Measurements from ENCODE around the gene PJA2.

The PJA2 gene

DNA sequence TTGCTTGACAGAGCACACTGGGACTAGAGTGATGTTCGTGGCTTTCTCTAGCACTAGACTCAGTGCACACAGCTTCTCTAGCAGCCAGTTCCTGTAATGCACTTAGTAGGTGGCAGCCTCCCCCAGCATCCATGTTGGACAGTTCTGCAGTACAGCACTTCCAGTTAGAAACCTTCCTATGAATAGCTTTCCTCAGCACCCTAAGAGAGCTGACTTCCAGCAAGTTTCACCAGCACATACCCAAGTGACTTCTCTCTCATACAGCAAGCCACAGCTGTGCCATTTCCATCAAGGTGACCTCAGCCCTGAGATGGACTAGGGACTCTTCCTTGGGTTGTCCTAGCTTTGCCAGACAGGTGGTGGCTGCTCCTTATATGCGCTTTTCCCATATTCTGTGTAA, 60.4 kb downstream of the PJA2 start:
- DNase-seq, result no peak

- DNase-seq, result no peak
Observed at GRCh38 chr5:109347252-109347888, 62.4 kb downstream of the PJA2 start.

DNA sequence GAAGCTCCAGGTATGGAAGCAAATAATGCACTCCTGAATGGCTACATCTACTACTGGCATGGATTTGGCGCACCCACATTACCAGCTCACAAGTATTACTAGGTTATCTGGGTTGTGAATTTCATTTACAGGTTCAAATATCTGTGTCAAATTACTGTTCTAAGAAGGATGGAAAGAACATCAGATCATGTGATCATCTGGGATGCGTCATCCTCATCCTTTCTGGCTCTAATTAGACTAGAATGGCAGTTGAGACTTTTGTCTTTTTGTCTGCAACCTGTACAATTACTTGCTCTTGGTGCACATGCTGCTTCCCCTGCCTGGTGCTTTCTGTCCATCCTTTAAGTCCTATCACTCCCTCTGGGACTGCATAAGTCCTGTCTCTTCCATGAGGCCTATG, 64.1 kb downstream of the PJA2 start:
- DNase-seq, result no peak

DNA sequence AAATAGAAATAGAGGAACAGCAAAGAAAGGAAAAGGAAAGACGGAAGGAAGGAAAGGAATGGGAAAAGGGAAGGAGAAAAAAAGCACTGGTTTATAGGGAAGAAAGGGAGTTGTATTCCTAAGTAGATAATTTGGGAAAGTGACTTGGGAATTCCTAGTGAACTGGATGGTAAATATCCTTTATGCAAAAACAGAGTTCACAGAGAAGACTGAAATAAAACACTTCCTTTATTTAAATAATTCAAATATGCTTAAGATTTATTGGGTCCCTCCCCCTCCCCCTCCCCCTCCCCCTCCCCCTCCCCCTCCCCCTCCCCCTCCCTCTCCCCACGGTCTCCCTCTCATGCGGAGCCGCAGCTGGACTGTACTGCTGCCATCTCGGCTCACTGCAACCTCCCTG, 69.4 kb downstream of the PJA2 start:
- DNase-seq, result no peak

DNA sequence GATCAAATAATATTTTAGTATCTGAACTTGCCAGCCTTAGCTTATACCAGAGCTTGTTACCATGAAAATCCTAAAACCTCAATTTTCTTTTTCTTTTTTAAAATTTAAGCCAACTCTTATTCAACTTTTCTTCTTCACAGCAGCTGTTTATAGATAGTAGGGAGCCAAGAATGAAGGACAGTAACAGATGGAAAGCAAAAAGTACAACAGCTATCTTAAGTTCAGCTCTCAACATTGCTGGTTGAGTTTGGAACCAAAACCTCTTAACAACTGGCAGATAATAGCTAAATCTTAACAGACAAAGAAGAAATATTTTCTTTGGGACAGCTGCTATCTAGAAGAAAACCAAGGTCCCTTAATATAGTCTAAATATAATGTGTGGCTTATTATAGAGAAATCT, 74.7 kb downstream of the PJA2 start:
- DNase-seq, result no peak

GRCh38 chr5:109334056-109334455, 75.7 kb downstream of the PJA2 start:
- no peak for DNase-seq

- no peak for DNase-seq
Observed at GRCh38 chr5:109329333-109330237, 80.2 kb downstream of the PJA2 start.

GRCh38 chr5:109328626-109329025, 81.1 kb downstream of the PJA2 start:
- DNase-seq, result no peak

GRCh38 chr5:109327570-109327969, 82.2 kb downstream of the PJA2 start:
- DNase-seq, result no peak

DNA sequence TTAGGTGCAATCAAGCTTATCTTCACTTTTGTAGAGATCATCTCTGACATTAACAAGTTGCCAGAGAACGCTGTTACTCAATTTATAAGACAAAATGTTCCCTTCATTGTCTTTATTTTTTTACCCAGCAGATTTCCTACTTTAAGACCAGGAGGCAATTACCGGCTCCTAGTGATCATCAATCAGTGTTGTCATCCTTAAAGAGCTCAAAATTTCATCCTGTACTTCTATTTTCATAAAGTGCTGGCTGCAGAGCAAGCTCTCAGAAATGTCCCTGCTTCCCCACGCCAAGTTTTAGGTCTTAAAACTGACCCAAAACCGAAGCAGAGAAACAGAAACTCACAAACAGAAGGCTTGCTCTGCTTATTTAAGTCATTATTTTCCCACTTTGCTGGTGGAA, 82.9 kb downstream of the PJA2 start:
- no peak for DNase-seq

GRCh38 chr5:109325456-109325855, 84.3 kb downstream of the PJA2 start:
- no peak for DNase-seq

- no peak for DNase-seq
Observed at GRCh38 chr5:109324931-109325330, 84.8 kb downstream of the PJA2 start.

- no peak for DNase-seq
Observed at GRCh38 chr5:109324351-109324750, 85.4 kb downstream of the PJA2 start.

GRCh38 chr5:109322694-109323093, 87.1 kb downstream of the PJA2 start:
- DNase-seq, result no peak

DNA sequence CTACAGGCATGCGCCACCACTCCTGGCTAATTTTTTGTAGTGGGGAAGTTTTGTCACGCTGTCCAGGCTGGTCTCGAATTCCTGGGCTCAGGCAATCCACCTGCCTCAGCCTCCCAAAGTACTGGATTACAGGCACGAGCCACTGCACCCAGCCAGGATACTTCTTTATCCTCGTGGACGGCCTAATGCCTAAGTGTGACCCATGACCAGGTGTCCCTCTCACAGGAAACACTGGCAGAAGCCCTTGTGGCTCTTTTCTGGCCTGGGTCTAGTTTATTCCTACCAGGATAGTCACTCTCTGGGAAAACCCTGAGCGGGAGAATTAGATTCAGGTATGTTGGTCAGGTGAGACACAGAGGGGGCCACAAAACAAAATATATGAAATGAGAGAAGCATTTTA, 90.4 kb downstream of the PJA2 start:
- no peak for DNase-seq

- DNase-seq, result no peak
Observed at GRCh38 chr5:109318455-109319108, 91.2 kb downstream of the PJA2 start.

GRCh38 chr5:109316634-109317033, 93.1 kb downstream of the PJA2 start:
- no peak for DNase-seq

GRCh38 chr5:109315245-109315644, 94.5 kb downstream of the PJA2 start:
- DNase-seq, result no peak

- DNase-seq, result no peak
Observed at GRCh38 chr5:109313127-109313526, 96.6 kb downstream of the PJA2 start.

DNA sequence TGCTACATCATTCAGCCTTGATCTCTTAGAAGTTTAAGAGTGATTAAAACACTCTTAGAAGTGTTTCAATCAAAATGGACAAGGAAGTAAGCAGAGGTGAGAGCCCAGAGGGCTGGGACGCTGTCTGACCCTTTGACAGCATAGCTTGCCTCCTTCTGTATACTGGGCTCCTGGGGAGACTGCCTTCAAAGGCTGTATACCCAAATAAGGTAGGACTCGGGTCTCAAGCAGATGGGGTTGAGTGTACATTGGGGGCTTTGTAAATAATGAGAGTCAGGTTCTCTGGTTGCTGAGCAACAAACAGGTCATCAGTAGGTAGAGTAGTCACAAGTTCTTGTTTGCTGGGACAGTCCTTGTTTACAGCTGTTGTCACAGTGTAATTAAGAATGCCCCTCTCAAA, 97.1 kb downstream of the PJA2 start:
- no peak for DNase-seq

DNA sequence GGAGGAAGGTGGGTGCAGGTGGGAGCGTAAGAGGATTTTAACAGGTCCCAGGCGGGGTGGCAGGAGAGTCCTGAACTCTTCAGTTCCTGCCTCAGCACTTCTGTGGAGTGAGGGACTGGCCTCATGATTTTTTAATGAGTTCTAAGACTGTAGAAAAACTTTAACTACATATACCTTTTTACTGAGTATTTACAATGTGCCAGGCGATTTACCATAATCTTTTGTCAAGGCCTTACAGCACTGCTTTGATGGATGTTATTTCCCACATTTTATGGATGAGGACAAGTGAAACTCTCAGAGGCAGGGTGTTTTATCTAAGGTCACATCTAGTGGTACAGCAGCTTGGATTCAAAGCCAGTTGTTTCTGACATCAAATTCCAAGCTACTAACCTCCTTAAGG, 99.5 kb downstream of the PJA2 start:
- DNase-seq, result no peak

- DNase-seq, result no peak
Observed at GRCh38 chr5:109309326-109310063, 100.3 kb downstream of the PJA2 start.

DNA sequence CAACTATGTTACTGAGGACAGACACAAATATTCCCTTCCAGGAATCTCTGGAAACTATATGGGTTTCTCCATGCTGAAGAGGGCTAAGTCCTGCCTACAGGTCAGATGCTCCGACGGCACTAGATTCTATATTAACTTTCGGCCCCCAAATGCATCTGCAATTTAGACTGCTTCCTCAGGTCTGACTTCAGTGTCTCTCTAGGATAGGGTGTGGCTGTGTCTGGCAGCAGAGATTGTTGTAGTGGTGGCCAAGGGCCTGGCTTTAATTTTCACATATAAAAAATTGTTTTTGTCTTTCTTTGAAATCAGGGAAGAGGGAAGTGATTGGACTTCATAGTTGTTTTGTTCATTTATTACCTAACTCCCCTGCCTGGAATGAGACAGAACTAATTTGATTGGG, 101.8 kb downstream of the PJA2 start:
- DNase-seq, result no peak
